HG03039 (cell line): ENCODE measurements around the gene C9orf152.
A peak's percentile ranks its signal among the peaks of the same experiment; 100 is the strongest.

Experiments
- ATAC-seq: cut with Tn5 transposase; IDR thresholded peaks from one replicate; pipeline ENCODE4 v1.9.1; 2021; ENCODE audit warnings: mild to moderate bottlenecking, moderate library complexity; ENCODE audit not compliant: unreplicated experiment

Gene C9orf152

GRCh38 chr9:110183208-110184145 is 24.5 kb downstream of the C9orf152 start:
- peak; percentile 71 for ATAC-seq

GRCh38 chr9:110180511-110181434 is 27.2 kb downstream of the C9orf152 start:
- no peak for ATAC-seq

GRCh38 chr9:110179734-110180133 is 28.2 kb downstream of the C9orf152 start:
- no peak for ATAC-seq

- ATAC-seq, result no peak
Observed at GRCh38 chr9:110178281-110178680, 29.7 kb downstream of the C9orf152 start.

- no peak for ATAC-seq
Observed at GRCh38 chr9:110175275-110175968, 32.5 kb downstream of the C9orf152 start.

- no peak for ATAC-seq
Observed at GRCh38 chr9:110173322-110173642, 34.7 kb downstream of the C9orf152 start.

- ATAC-seq, result no peak
Observed at GRCh38 chr9:110170357-110171257, 37.4 kb downstream of the C9orf152 start.

GRCh38 chr9:110168486-110168885 is 39.5 kb downstream of the C9orf152 start:
- ATAC-seq, result no peak

GRCh38 chr9:110161940-110162339 is 46.0 kb downstream of the C9orf152 start:
- ATAC-seq, result no peak

GRCh38 chr9:110160685-110161084 is 47.3 kb downstream of the C9orf152 start:
- no peak for ATAC-seq

GRCh38 chr9:110160123-110160522 is 47.8 kb downstream of the C9orf152 start:
- no peak for ATAC-seq

- no peak for ATAC-seq
Observed at GRCh38 chr9:110157823-110158664, 49.9 kb downstream of the C9orf152 start.

- ATAC-seq, result peak; percentile 46
Observed at GRCh38 chr9:110156902-110157301, 51.1 kb downstream of the C9orf152 start.

- ATAC-seq, result no peak
Observed at GRCh38 chr9:110156416-110156815, 51.5 kb downstream of the C9orf152 start.

- no peak for ATAC-seq
Observed at GRCh38 chr9:110155751-110156150, 52.2 kb downstream of the C9orf152 start.

- ATAC-seq, result no peak
Observed at GRCh38 chr9:110153431-110153830, 54.5 kb downstream of the C9orf152 start.

- no peak for ATAC-seq
Observed at GRCh38 chr9:110152704-110153374, 55.1 kb downstream of the C9orf152 start.
